B cell (primary cell): ENCODE measurements around the gene NTRK3. TPM values are rescaled to one million over a fixed set of nuclear protein-coding genes. Genes with fewer than 3 reads are reported as not detected.

Source experiments
- ATAC-seq: fragments of 200-7000 bp; cut with Tn5 transposase; one replicate; pipeline ENCODE4 v1.10.0; 2021; ENCODE audit warnings: low read depth, mild to moderate bottlenecking, moderate number of reproducible peaks, moderate library complexity
- CTCF ChIA-PET: fragments of 350-600 bp; sonication (Branson Sonifier 250); formaldehyde crosslinking; loops from one replicate; lab custom pipeline; 2021; ENCODE audit warnings: antibody characterized with exemption, inconsistent platforms; lab: Charles Lee
- POLR2A ChIA-PET: fragments of 350-600 bp; sonication (Branson Sonifier 250); formaldehyde crosslinking; loops from one replicate; lab custom pipeline; 2021; ENCODE audit warnings: antibody characterized with exemption; lab: Charles Lee
- DNase-seq: peaks from one replicate; pipeline ENCODE4 v3.0.0; 2013
- H2AFZ ChIP-seq: 2 replicates; pipeline ENCODE4 v1.6.1; 2012; ENCODE audit warnings: mild to moderate bottlenecking, low read depth, low read length; ENCODE audit not compliant: insufficient read depth, poor library complexity, severe bottlenecking
- H3K27ac ChIP-seq, 2 donors: 1 replicate in 1 of 2; 2 replicates in 1 of 2; pipeline ENCODE4 v1.5.1; 2012 to 2013; ENCODE audit warnings: low read length in 2 of 2, mild to moderate bottlenecking in 2 of 2, moderate library complexity in 1 of 2
- H3K27me3 ChIP-seq, 4 experiments: fragments of 200-600 bp in 1 of 4; sonication (generic) in 1 of 4; replicated peaks in 1 of 4; 1 replicate in 2 of 4; 2 replicates in 2 of 4; pipeline versions ENCODE4 v1.6.1 to v1.7.0; 2013 to 2016; ENCODE audit warnings: low read length in 3 of 4, mild to moderate bottlenecking in 2 of 4, mixed read lengths in 1 of 4, moderate library complexity in 1 of 4; ENCODE audit not compliant: insufficient read depth in 4 of 4, control insufficient read depth in 3 of 4; ENCODE audit errors: control extremely low read depth in 1 of 4
- H3K36me3 ChIP-seq, 2 experiments: replicated peaks in 1 of 2; 1 replicate in 1 of 2; 2 replicates in 1 of 2; pipeline versions ENCODE4 v1.6.1 to v1.7.1; 2013; ENCODE audit warnings: low read length in 1 of 2; ENCODE audit not compliant: insufficient read depth in 2 of 2, control insufficient read depth in 1 of 2; ENCODE audit errors: control extremely low read depth in 1 of 2, extremely low read depth in 1 of 2
- H3K4me1 ChIP-seq, 2 donors: fragments of 200-600 bp in 1 of 2; sonication (generic) in 1 of 2; 1 replicate in 1 of 2; 2 replicates in 1 of 2; pipeline versions ENCODE4 v1.5.1 to v1.6.1; 2013 to 2017; ENCODE audit warnings: low read length in 2 of 2; ENCODE audit not compliant: control insufficient read depth in 2 of 2, insufficient read depth in 2 of 2
- H3K4me2 ChIP-seq: replicated peaks from 2 replicates; pipeline ENCODE3; 2012; ENCODE audit warnings: mild to moderate bottlenecking, low read depth, low read length; ENCODE audit not compliant: poor library complexity, severe bottlenecking
- H3K4me3 ChIP-seq, 5 experiments: fragments of 200-600 bp in 1 of 5; sonication (generic) in 1 of 5; 1 replicate in 3 of 5; 2 replicates in 2 of 5; pipeline versions ENCODE4 v1.5.1 to v1.7.0; 2011 to 2016; ENCODE audit warnings: low read length in 4 of 5, mild to moderate bottlenecking in 4 of 5, low read depth in 2 of 5, control low read depth in 1 of 5, moderate library complexity in 1 of 5; ENCODE audit not compliant: insufficient read depth in 1 of 5; ENCODE audit errors: control extremely low read depth in 1 of 5, extremely low read depth in 1 of 5
- H3K79me2 ChIP-seq: fragments of 200-600 bp; sonication (generic); one replicate; pipeline ENCODE4 v1.6.0; 2016; ENCODE audit warnings: low read length; ENCODE audit not compliant: control insufficient read depth, insufficient read depth
- H3K9ac ChIP-seq: fragments of 200-600 bp; sonication (generic); 2 replicates; pipeline ENCODE4 v1.6.1; 2017; ENCODE audit warnings: mild to moderate bottlenecking, low read length, moderate library complexity
- H3K9me3 ChIP-seq, 3 donors: one replicate each; pipeline versions ENCODE4 v1.6.1 to v1.7.1; 2013; ENCODE audit warnings: low read length in 2 of 3; ENCODE audit not compliant: control insufficient read depth in 2 of 3, insufficient read depth in 1 of 3; ENCODE audit errors: control extremely low read depth in 1 of 3
- H4K20me1 ChIP-seq: 2 replicates; pipeline ENCODE4 v1.6.0; 2012; ENCODE audit warnings: mild to moderate bottlenecking, low read length; ENCODE audit not compliant: insufficient read depth, control insufficient read depth, poor library complexity, severe bottlenecking
- H3K27ac Mint-ChIP-seq: one replicate; pipeline ENCODE4 v1.8.0; 2021; ENCODE audit warnings: mixed read lengths
- H3K27me3 Mint-ChIP-seq: one replicate; pipeline ENCODE4 v1.8.0; 2021; ENCODE audit warnings: mixed read lengths
- H3K4me1 Mint-ChIP-seq: one replicate; pipeline ENCODE4 v1.8.0; 2021; ENCODE audit warnings: mixed read lengths
- H3K4me3 Mint-ChIP-seq: one replicate; pipeline ENCODE4 v1.8.0; 2021; ENCODE audit warnings: mixed read lengths
- H3K9me3 Mint-ChIP-seq: one replicate; pipeline ENCODE4 v1.8.0; 2022; ENCODE audit warnings: mixed read lengths; ENCODE audit not compliant: insufficient read depth
- CTCF ChIP-seq: fragments of 200-600 bp; IDR thresholded peaks from one replicate; pipeline ENCODE4 v1.8.0; 2022; ENCODE audit warnings: antibody characterized with exemption, mild to moderate bottlenecking
- EZH2 ChIP-seq: IDR thresholded peaks from 2 replicates; pipeline ENCODE4 v1.6.1; 2012; ENCODE audit warnings: borderline replicate concordance, low read depth, mild to moderate bottlenecking, moderate library complexity, low read length; ENCODE audit not compliant: insufficient read depth, poor library complexity, severe bottlenecking
- WGBS: methylation state at CpG from one replicate; pipeline ENCODE4 v1.1.5; 2013; ENCODE audit warnings: missing lambda C conversion rate; ENCODE audit not compliant: insufficient coverage; 5-methylcytosine and 5-hydroxymethylcytosine counted together
- intact Hi-C: fragments of 100-400 bp; cut with micrococcal nuclease; formaldehyde crosslinking; loops from one replicate; pipeline ENCODE4 v1.10.0; 2022
- polyA plus RNA-seq: library from polyadenylated mRNA; depleted of rRNA; stranded (reverse); fragments of >200 nt; gene quantifications from 2 replicates; pipeline ENCODE4 v1.2.3, GENCODE V29; 2012
- total RNA-seq, 2 donors: library from RNA; stranded (reverse); fragments of 120-200 nt in 1 of 2; gene quantifications; 1 replicate in 1 of 2; 2 replicates in 1 of 2; pipeline versions ENCODE4 v1.2.3 to v1.2.4, GENCODE V29; 2013 to 2022

NTRK3 gene
- total and polyA plus RNA-seq, 2 donors (not counting 1 experiment from before 2014, with no cell fraction given) = not detected

- no peak overlapping the region for H2AFZ ChIP-seq
- no peaks in the 10 kb centered on the region for H4K20me1 ChIP-seq
- no peak overlapping the region for H3K9ac ChIP-seq
- H3K4me1 Mint-ChIP-seq = no peaks in the 10 kb centered on the region
- intact Hi-C loops = no loop called here
- H3K27ac ChIP-seq = no peak overlapping the region
- peaks cover 33% of the 10 kb centered on the region for H3K27me3 Mint-ChIP-seq
- H3K4me1 ChIP-seq = no peaks in the 10 kb centered on the region
- no peak overlapping the region for H3K4me3 Mint-ChIP-seq
- CTCF ChIA-PET = interaction anchor here (0.7 kb wide), 1 partner anchor 20 kb away, joined by 3 read pairs; no protein-coding TSS in a partner anchor
- H3K79me2 ChIP-seq = no peaks in the 10 kb centered on the region
- H3K4me2 ChIP-seq = no peak overlapping the region
- no peaks in the 10 kb centered on the region for H3K9me3 Mint-ChIP-seq
- DNase-seq (no peak), ATAC-seq (no peak)
- TF ChIP-seq CTCF (no peak), EZH2 (no peak)
- POLR2A ChIA-PET = no interaction called here
- no peak overlapping the region for H3K4me3 ChIP-seq
- H3K36me3 ChIP-seq = no peaks in the 10 kb centered on the region
- no peaks in the 10 kb centered on the region for H3K9me3 ChIP-seq
- 86% methylated on average over 5 of the region's 5 CpGs for WGBS
- H3K27me3 ChIP-seq = peaks cover 0 to 5% (median 2%) of the 10 kb centered on the region in 4 experiments
- no peak overlapping the region for H3K27ac Mint-ChIP-seq
Measured at GRCh38 chr15:88267720-88268119, 11.2 kb upstream of the NTRK3 start.

GRCh38 chr15:88266170-88266569 lies 9.6 kb upstream of the NTRK3 start:
- Histone ChIP-seq H3K79me2 (no peaks in the 10 kb centered on the region), H2AFZ (no peak overlapping the region), H3K36me3 (no peaks in the 10 kb centered on the region), H4K20me1 (no peaks in the 10 kb centered on the region), H3K4me1 (no peaks in the 10 kb centered on the region), H3K27ac (no peak overlapping the region), H3K9ac (no peak overlapping the region), H3K4me3 (no peak overlapping the region), H3K4me2 (no peak overlapping the region), H3K9me3 (no peaks in the 10 kb centered on the region), H3K27me3 (peaks cover 0 to 5% (median 2%) of the 10 kb centered on the region in 4 experiments)
- Mint-ChIP-seq H3K27me3 (peaks cover 38% of the 10 kb centered on the region), H3K9me3 (no peaks in the 10 kb centered on the region), H3K4me3 (no peak overlapping the region), H3K4me1 (no peaks in the 10 kb centered on the region), H3K27ac (no peak overlapping the region)
- WGBS = 86% methylated on average over 7 of the region's 10 CpGs
- ATAC-seq = no peak
- TF ChIP-seq CTCF = no peak
- TF ChIP-seq EZH2 = no peak
- CTCF ChIA-PET = no interaction called here
- intact Hi-C loops = no loop called here
- POLR2A ChIA-PET = no interaction called here
- no peak for DNase-seq
